Measurements from ENCODE around the gene FCRL3.

DNA sequence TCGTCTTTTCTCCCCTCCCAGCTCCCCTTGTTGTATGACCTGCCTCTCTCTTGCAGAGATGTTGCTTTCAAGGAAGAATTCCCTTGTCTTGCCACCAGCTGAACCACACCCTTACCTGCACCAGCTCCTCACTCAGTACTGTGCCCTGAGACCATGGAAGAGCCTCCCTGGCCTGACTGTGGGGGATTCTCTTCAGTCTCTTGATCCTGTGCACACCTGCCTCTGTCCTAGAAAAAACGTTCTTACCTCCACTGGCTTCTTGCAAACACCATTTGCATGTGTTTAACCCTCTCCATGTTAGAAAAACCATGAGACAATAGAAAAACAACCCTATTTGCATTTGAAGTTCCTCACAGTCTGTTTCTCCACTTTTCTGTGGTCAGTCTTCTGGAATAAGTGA, 59.4 kb downstream of the FCRL3 start:
- TF ChIP-seq POLR2AphosphoS5 (IDR thresholded peaks at IDR 0.05; ENCODE audit: low read depth, low read length) (no peak), SIN3A (IDR thresholded peaks at IDR 0.05; ENCODE audit: borderline replicate concordance, insufficient read depth, low read length) (no peak)
- TF ChIP-seq, protein P1, sequence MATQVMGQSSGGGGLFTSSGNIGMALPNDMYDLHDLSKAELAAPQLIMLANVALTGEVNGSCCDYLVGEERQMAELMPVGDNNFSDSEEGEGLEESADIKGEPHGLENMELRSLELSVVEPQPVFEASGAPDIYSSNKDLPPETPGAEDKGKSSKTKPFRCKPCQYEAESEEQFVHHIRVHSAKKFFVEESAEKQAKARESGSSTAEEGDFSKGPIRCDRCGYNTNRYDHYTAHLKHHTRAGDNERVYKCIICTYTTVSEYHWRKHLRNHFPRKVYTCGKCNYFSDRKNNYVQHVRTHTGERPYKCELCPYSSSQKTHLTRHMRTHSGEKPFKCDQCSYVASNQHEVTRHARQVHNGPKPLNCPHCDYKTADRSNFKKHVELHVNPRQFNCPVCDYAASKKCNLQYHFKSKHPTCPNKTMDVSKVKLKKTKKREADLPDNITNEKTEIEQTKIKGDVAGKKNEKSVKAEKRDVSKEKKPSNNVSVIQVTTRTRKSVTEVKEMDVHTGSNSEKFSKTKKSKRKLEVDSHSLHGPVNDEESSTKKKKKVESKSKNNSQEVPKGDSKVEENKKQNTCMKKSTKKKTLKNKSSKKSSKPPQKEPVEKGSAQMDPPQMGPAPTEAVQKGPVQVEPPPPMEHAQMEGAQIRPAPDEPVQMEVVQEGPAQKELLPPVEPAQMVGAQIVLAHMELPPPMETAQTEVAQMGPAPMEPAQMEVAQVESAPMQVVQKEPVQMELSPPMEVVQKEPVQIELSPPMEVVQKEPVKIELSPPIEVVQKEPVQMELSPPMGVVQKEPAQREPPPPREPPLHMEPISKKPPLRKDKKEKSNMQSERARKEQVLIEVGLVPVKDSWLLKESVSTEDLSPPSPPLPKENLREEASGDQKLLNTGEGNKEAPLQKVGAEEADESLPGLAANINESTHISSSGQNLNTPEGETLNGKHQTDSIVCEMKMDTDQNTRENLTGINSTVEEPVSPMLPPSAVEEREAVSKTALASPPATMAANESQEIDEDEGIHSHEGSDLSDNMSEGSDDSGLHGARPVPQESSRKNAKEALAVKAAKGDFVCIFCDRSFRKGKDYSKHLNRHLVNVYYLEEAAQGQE (IDR thresholded peaks at IDR 0.05; ENCODE audit: insufficient read depth in 1 of 2, low read depth in 2 of 2, low read length in 2 of 2): no peak

All from PFSK-1 (cell line).